Measurements from ENCODE around the gene ACOT11. TPM values are rescaled to one million over a fixed set of nuclear protein-coding genes. Genes with fewer than 3 reads are reported as not detected.

ACOT11 gene
- total RNA-seq, 1 donor from 2014 or later = 64.8 TPM

DNA sequence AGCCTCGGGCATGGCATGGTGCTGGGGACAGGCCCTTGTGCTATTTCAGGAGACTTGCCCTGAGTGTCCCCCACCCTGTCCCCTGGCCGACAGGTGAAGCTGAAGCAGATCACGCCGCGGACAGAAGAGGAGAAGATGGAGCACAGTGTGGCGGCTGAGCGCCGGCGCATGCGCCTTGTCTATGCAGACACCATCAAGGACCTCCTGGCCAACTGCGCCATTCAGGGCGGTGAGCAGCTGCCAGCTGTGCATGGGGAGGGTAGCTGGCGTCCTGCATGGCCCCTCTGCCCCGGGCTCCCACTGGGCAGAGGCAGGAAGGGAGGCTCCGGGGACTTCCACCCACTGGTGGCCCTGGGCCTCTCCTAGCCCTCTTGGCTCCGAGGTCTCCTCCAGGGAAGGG lies 46.4 kb downstream of the ACOT11 start:
- DNase-seq = no peak
- Histone ChIP-seq H3K36me3 (peaks cover 54% of the 10 kb centered on the region), H3K4me1 (peaks cover 61% of the 10 kb centered on the region), H3K4me3 (no peak overlapping the region), H3K9me3 (replicated peaks) (no peaks in the 10 kb centered on the region), H3K27ac (replicated peaks) (no peak overlapping the region), H3K27me3 (ENCODE audit: low read depth) (no peaks in the 10 kb centered on the region)
- intact Hi-C loops (cut with micrococcal nuclease) = no loop called here
- TF ChIP-seq, protein P1, sequence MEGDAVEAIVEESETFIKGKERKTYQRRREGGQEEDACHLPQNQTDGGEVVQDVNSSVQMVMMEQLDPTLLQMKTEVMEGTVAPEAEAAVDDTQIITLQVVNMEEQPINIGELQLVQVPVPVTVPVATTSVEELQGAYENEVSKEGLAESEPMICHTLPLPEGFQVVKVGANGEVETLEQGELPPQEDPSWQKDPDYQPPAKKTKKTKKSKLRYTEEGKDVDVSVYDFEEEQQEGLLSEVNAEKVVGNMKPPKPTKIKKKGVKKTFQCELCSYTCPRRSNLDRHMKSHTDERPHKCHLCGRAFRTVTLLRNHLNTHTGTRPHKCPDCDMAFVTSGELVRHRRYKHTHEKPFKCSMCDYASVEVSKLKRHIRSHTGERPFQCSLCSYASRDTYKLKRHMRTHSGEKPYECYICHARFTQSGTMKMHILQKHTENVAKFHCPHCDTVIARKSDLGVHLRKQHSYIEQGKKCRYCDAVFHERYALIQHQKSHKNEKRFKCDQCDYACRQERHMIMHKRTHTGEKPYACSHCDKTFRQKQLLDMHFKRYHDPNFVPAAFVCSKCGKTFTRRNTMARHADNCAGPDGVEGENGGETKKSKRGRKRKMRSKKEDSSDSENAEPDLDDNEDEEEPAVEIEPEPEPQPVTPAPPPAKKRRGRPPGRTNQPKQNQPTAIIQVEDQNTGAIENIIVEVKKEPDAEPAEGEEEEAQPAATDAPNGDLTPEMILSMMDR (IDR thresholded peaks at IDR 0.05; ENCODE audit: borderline replicate concordance) = no peak

DNA sequence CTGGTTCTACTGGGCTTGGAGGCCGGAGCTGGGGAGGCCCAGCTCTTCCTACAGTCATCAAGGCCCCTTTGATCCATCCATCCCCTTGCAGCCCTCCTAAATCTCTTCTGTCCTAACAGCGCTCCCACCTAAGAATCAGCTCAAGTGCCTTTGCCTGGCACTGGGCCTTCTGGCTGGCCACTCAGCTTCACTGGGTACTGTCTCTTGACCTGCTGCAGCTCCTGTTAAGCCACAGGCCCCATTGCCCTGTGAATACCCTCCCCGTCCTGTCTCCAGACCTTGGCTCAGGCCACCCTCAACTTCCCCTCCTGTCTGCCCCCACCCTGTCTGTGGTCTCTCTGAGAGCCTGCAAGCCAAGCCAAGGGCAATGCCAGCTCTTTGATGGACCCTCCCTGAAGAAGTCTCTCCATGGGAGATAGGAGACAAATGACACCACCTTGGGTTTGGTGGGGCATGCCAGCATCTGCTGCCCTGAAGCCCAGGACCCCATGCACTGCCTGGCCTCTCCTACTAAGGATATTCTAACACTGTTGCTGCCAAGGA lies 48.0 kb downstream of the ACOT11 start:
- Histone ChIP-seq H3K4me1 (peaks cover 47% of the 10 kb centered on the region), H3K27ac (replicated peaks) (peak overlapping the region; percentile 21), H3K36me3 (peaks cover 66% of the 10 kb centered on the region), H3K9me3 (replicated peaks) (no peaks in the 10 kb centered on the region), H3K27me3 (ENCODE audit: low read depth) (no peaks in the 10 kb centered on the region), H3K4me3 (no peak overlapping the region)
- no peak for DNase-seq
- TF ChIP-seq, protein P1 (IDR thresholded peaks at IDR 0.05; ENCODE audit: borderline replicate concordance) = no peak
- intact Hi-C loops (cut with micrococcal nuclease) = no loop called here

DNA sequence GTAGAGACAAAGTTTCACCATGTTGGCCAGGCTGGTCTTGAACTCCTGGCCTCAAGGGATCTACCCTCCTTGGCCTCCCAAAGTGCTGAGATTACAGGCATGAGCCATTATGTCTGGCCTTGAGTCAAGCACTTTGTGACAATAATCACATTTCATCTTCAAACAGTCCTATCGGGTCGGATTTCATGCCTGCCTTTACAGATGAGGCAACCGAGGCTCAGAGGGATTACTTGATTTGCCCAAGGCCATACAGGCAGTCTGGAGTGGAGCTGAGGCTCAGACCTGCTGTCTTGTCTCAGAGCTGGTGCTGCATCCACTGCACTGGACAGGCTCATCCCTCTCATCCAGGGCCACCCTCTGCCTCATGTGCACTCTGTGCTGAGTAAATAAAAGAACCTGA lies 48.7 kb downstream of the ACOT11 start:
- intact Hi-C loops (cut with micrococcal nuclease) = no loop called here

DNA sequence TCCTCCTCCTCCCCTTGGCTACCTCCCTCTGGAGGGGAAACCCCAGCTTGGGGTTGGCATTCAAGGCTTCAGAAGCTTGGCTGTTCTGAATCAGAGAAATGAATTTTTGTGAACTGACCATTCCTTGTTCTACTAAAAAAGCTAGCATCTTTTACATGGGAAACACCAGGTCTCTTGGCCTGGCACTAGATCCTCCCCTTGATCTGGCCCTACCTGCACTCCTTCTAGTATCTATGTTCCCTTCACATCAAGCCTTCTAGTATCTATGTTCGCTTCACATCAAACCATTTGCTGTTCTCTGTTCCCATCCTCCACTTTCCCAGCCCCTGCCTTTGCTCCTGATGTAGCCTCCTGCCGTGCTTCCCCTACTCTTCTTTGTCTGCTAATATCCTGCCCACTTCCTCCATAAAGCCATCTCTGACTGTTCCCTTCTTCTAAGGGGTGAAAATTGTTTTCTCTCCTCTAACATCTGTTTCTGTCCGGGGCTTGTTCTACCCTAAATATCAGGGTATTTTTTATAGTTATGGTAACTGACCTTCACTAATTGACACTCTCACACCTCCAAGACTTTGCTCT lies 49.5 kb downstream of the ACOT11 start:
- H3K4me3 ChIP-seq = no peak overlapping the region
- no peaks in the 10 kb centered on the region for H3K27me3 ChIP-seq (ENCODE audit: low read depth)
- H3K27ac ChIP-seq (replicated peaks) = peak overlapping the region; percentile 6
- H3K36me3 ChIP-seq = peaks cover 71% of the 10 kb centered on the region
- H3K9me3 ChIP-seq (replicated peaks) = no peaks in the 10 kb centered on the region
- DNase-seq = no peak
- peaks cover 32% of the 10 kb centered on the region for H3K4me1 ChIP-seq
- TF ChIP-seq, protein P1 (IDR thresholded peaks at IDR 0.05; ENCODE audit: borderline replicate concordance) = no peak
- intact Hi-C loops (cut with micrococcal nuclease) = no loop called here

More for the DNA sequence above, 48.7 kb downstream of the ACOT11 start:
- no peak for DNase-seq
- TF ChIP-seq, protein P1 (IDR thresholded peaks at IDR 0.05; ENCODE audit: borderline replicate concordance) = no peak
- Histone ChIP-seq H3K27ac (replicated peaks) (peak overlapping the region; percentile 21), H3K27me3 (ENCODE audit: low read depth) (no peaks in the 10 kb centered on the region), H3K9me3 (replicated peaks) (no peaks in the 10 kb centered on the region), H3K36me3 (peaks cover 63% of the 10 kb centered on the region), H3K4me3 (no peak overlapping the region), H3K4me1 (peaks cover 39% of the 10 kb centered on the region)

DNA sequence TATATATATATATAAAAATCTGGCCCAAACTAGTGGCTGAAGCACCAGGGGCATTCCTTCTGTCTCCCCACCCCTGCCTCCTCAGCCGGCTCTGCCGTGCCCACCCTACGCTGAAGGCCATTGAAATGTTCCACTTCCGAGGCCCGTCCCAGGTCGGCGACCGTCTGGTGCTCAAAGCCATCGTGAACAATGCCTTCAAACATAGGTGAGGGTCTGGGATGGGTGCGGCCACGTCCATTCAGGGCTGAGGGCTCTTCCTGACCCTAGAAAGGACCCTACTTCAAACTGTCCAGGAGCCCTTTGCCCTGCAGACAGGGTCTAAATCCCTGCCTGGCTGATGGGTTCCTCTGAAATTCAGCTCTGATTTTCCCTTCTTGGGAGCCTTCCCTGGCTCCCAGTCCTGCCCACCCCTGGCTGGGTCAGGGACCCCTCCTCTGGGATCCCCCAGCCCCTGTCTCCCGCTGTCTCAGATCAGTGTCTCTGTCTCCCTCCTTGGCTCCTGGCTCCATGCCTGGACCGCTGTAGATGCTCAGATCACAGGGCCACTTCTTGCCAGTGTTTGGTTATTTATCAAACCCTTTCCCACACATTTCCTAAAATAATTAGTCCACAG lies 51.3 kb downstream of the ACOT11 start:
- intact Hi-C loops (cut with micrococcal nuclease) = no loop called here
- peaks cover 16% of the 10 kb centered on the region for H3K4me1 ChIP-seq
- DNase-seq = no peak
- TF ChIP-seq, protein P1 (IDR thresholded peaks at IDR 0.05; ENCODE audit: borderline replicate concordance) = no peak
- no peaks in the 10 kb centered on the region for H3K9me3 ChIP-seq (replicated peaks)
- H3K36me3 ChIP-seq = peaks cover 72% of the 10 kb centered on the region
- no peaks in the 10 kb centered on the region for H3K27me3 ChIP-seq (ENCODE audit: low read depth)
- H3K27ac ChIP-seq (replicated peaks) = no peak overlapping the region
- no peak overlapping the region for H3K4me3 ChIP-seq
